Mammary epithelial cell (primary cell): ENCODE measurements around the gene FARP1.

Experiments used
- CTCF ChIP-seq, 2 donors: IDR thresholded peaks in 1 of 2; conservative IDR thresholded peaks in 1 of 2; 2 replicates each; pipeline ENCODE4 v1.5.1; 2011 to 2012; ENCODE audit warnings: inconsistent platforms in 2 of 2, low read length in 2 of 2, mild to moderate bottlenecking in 2 of 2, control low read depth in 1 of 2, low read depth in 1 of 2; ENCODE audit not compliant: insufficient read depth in 1 of 2; ENCODE audit errors: extremely low read depth in 1 of 2
- EZH2 ChIP-seq: IDR thresholded peaks from 2 replicates; pipeline ENCODE4 v1.6.1; 2012; ENCODE audit warnings: low read length, inconsistent platforms, borderline replicate concordance

- TF ChIP-seq CTCF (conservative IDR thresholded peaks at IDR 0.05 in 1 of 2, IDR thresholded peaks at IDR 0.05 in 1 of 2; ENCODE audit: extremely low read depth in 1 of 2, insufficient read depth in 1 of 2, low read depth in 1 of 2, low read length in 2 of 2) (no peak), EZH2 (no peak)
These were observed 73.9 kb downstream of the FARP1 start for GRCh38 chr13:98216711-98217285.
